Stimulated activated CD4-positive, alpha-beta T cell treated with anti-CD3 and anti-CD28 coated beads, Interleukin-12 subunit alpha, Interleukin-12 subunit beta, amount 100 ng/mL, for 4 hours (primary cell): Measurements from ENCODE around the gene RPS24.

Experiments
- DNase-seq: peaks from one replicate; pipeline ENCODE4 v3.0.0-alpha.2; 2020

The RPS24 gene

GRCh38 chr10:78028438-78029268, 5.0 kb upstream of the RPS24 start:
- no peak for DNase-seq

- peak; percentile 89 for DNase-seq
Observed at GRCh38 chr10:78029269-78030226, 4.1 kb upstream of the RPS24 start, which contains the start of gene POLR3A. Gene POLR3A (minus strand): TSS chr10:78029515. CDS start chr10:78029407, 108 bp downstream.

GRCh38 chr10:78033387-78033636, 351 bp upstream of the RPS24 start:
- no peak for DNase-seq

- no peak for DNase-seq
Observed at GRCh38 chr10:78035025-78035424, 1.4 kb downstream of the RPS24 start.

GRCh38 chr10:78035437-78035836, 1.8 kb downstream of the RPS24 start:
- DNase-seq: no peak

GRCh38 chr10:78035933-78036583, 2.4 kb downstream of the RPS24 start:
- no peak for DNase-seq

GRCh38 chr10:78038105-78038504, 4.4 kb downstream of the RPS24 start:
- DNase-seq: no peak

- no peak for DNase-seq
Observed at GRCh38 chr10:78038791-78039547, 5.3 kb downstream of the RPS24 start.

- DNase-seq: no peak
Observed at GRCh38 chr10:78039743-78040142, 6.1 kb downstream of the RPS24 start.

GRCh38 chr10:78041170-78042057, 7.8 kb downstream of the RPS24 start:
- no peak for DNase-seq

GRCh38 chr10:78042058-78042751, 8.5 kb downstream of the RPS24 start:
- no peak for DNase-seq

- DNase-seq: no peak
Observed at GRCh38 chr10:78042752-78043104, 9.1 kb downstream of the RPS24 start.

GRCh38 chr10:78044179-78044578, 10.5 kb downstream of the RPS24 start:
- no peak for DNase-seq

GRCh38 chr10:78044699-78045098, 11.0 kb downstream of the RPS24 start:
- no peak for DNase-seq

GRCh38 chr10:78045237-78045636, 11.6 kb downstream of the RPS24 start:
- peak; percentile 19 for DNase-seq

- DNase-seq: no peak
Observed at GRCh38 chr10:78045856-78046255, 12.2 kb downstream of the RPS24 start.

- DNase-seq: no peak
Observed at GRCh38 chr10:78046711-78047269, 13.1 kb downstream of the RPS24 start.

GRCh38 chr10:78047314-78047891, 13.7 kb downstream of the RPS24 start:
- peak; percentile 83 for DNase-seq

- DNase-seq: no peak
Observed at GRCh38 chr10:78049851-78050250, 16.2 kb downstream of the RPS24 start.

- DNase-seq: no peak
Observed at GRCh38 chr10:78053211-78053868, 19.7 kb downstream of the RPS24 start.
